RWPE1 (cell line): ENCODE results near the gene PEX26.
"Not testable (repeated sequence)": the region's sequence is repeated elsewhere in the genome, so short reads cannot be mapped to it uniquely, and the experiment has no call there.

Experiments used
- CTCF ChIA-PET: fragments of 350-600 bp; sonication (Branson Sonifier 250); formaldehyde crosslinking; extraction: SDS; loops from one replicate; lab custom pipeline; 2021; lab: Yijun Ruan, JAX
- POLR2A ChIA-PET: fragments of 400-600 bp; formaldehyde crosslinking; extraction: SDS; loops from one replicate; lab custom pipeline; 2020; ENCODE audit warnings: antibody characterized with exemption; ENCODE audit not compliant: low non-redundant PET; lab: Yijun Ruan, JAX
- DNase-seq: peaks from one replicate; pipeline ENCODE4 v3.0.0; 2012; ENCODE audit warnings: low spot score
- H3K27ac ChIP-seq: fragments of 450-650 bp; 2 replicates; pipeline ENCODE4 v1.5.1; 2017
- TF ChIP-seq, protein P1 (sequence below): fragments of 450-650 bp; conservative IDR thresholded peaks from 2 replicates; pipeline ENCODE4 v1.5.1; 2017; ENCODE audit warnings: low read depth, mild to moderate bottlenecking

PEX26 gene

DNA sequence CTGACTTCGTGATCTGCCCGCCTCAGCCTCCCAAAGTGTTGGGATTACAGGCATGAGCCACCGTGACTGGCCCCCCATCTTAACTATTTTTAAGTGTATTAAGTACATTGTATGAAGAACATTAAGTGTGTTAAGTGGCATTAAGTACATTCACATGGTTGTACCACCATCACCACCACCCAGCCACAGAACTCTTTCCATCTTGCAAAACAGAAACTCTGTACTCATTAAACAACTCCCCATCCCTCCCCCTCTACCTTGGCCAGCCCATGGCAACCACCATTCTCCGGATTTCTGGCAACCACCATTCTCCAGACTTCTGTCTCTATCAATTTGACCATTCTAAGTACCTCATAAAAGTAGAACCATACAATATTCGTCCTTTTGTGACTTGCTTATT lies 17.8 kb upstream of the PEX26 start:
- no peak for DNase-seq
- TF ChIP-seq, protein P1, sequence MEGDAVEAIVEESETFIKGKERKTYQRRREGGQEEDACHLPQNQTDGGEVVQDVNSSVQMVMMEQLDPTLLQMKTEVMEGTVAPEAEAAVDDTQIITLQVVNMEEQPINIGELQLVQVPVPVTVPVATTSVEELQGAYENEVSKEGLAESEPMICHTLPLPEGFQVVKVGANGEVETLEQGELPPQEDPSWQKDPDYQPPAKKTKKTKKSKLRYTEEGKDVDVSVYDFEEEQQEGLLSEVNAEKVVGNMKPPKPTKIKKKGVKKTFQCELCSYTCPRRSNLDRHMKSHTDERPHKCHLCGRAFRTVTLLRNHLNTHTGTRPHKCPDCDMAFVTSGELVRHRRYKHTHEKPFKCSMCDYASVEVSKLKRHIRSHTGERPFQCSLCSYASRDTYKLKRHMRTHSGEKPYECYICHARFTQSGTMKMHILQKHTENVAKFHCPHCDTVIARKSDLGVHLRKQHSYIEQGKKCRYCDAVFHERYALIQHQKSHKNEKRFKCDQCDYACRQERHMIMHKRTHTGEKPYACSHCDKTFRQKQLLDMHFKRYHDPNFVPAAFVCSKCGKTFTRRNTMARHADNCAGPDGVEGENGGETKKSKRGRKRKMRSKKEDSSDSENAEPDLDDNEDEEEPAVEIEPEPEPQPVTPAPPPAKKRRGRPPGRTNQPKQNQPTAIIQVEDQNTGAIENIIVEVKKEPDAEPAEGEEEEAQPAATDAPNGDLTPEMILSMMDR = no peak
- POLR2A ChIA-PET = no interaction called here
- H3K27ac ChIP-seq = no peak overlapping the region
- CTCF ChIA-PET = no interaction called here

DNA sequence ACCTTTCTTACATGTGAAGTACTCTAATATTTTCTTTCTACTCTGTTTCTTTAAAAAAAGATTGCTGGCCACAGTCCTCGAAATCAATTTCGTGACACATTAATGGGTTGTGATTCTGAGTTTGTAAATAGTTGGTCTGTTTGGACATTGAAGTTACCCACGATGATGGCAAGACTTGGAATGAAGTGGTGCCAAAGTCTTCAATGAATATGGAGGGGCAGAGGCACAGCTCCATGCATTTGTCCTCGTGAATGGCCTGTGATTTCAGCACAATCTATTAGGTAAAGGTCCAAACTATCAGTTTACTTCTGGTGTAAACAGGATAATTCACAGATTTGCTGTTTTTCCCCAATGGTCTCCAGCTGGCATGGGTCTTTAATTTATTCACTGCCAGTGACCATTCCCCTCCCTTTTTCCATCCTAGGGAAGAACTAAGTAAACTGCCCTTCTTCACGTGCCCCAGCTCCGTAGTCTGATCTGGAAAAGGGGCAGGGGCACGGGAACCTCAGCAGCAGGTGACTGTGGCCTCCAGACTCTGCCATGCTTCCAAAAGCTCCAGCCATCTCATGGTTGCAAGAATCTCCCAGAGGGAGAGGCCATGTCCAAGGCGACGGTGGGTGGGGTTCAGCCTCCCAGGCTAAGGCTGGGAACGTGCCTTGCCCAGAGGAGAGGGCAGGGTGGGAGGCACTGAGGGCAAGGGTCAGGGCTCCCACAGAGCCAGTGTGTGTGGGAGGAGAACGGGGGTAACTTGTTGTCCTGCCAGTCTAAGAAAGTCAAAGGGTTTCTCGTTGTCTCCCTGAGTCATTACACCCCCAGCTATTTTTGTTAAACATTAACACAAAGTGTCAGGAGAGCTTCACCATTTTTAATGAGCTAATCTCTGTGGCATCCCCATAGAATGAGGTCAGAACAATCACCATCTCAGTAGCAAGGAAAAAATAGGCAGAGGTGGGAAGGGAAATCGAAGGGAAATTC lies 16.9 kb upstream of the PEX26 start:
- ChIA-PET CTCF (interaction anchor here (0.6 kb wide), 1 partner anchor 23 kb away, joined by 4 read pairs; no protein-coding TSS in a partner anchor), POLR2A (no interaction called here)
- H3K27ac ChIP-seq = peak overlapping the region; percentile 56
- TF ChIP-seq, protein P1 = no peak
- DNase-seq = peak; percentile 36

DNA sequence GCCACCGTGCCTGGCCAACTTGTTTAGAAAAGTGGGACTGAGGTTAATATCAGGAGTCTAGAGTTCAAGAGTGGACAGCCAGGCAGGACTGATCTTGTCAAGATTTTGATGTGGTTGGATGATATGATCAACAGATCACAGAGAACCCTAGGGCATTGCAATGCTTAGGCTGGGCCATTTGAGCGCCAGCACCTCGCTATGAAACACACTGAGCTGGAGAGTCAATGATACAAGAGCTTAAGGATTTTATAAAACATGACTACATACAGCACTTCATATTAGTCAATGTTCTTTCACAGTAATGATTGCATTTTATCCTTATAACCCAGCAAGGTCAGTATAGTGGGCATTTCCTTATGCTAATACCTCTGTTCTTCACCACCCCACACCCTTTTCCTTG lies 15.4 kb upstream of the PEX26 start:
- DNase-seq = no peak
- CTCF ChIA-PET = no interaction called here
- TF ChIP-seq, protein P1 = no peak
- POLR2A ChIA-PET = no interaction called here
- no peak overlapping the region for H3K27ac ChIP-seq

DNA sequence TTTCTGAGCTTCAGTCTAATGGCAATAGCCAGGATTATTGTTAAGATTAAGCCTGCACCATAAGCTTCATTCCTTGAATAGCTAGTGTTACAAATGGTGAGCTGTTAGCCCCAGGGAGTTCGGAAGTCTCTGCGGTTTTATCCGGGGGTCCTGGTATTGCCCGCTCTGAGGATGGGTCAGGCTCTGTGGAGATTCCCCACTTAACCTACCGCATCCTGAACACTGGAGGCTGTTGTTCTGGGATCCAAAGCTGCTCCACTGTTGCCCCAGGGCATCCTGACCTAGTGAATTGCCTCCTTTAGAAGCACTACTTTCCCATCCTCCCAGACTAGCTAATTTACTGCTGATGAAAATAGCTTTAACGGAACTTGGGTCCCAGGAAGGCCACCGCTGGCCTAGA lies 14.5 kb upstream of the PEX26 start:
- ChIA-PET CTCF (no interaction called here), POLR2A (no interaction called here)
- TF ChIP-seq, protein P1 = no peak
- H3K27ac ChIP-seq = no peak overlapping the region
- no peak for DNase-seq

DNA sequence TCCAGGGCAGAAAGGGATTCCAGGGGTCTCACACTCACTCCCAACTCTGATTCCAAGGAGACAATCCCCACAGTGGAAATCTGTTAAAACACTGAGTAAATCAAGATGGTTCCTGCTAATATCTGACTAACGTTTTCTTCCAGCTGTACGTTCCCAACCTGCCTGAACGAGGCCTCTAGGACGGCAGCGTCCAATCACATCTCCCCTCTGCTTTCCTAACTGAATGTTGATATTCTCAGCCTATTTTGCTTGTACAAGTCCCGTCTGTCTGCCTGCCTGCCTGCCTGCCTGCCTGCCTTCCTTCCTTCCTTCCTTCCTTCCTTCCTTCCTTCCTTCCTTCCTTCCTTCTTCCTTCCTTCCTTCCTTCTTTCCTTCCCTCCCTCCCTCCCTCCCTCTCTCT lies 14.1 kb upstream of the PEX26 start:
- DNase-seq, H3K27ac ChIP-seq, CTCF ChIA-PET, POLR2A ChIA-PET: not testable (repeated sequence)

DNA sequence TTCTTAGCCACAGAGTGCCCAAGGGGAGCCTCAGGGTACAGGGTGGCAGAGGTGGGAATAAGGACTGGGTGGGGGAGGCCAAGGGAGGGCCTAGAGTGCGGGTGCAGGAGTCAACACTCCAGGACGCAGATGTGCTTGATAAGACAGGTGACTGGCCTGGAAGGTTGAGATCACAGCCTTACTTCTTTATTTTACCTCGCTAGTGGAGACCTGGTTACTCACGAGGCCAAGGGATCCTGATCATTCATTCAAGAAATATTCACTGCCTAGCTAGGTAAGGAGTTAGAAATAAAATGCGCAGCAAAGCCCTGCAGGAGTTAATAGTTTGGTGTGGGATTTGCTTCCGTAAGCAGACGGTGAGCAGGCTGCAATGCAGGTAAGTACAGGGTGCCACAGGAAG lies 13.2 kb upstream of the PEX26 start:
- POLR2A ChIA-PET = no interaction called here
- TF ChIP-seq, protein P1 = no peak
- DNase-seq = no peak
- H3K27ac ChIP-seq = no peak overlapping the region
- CTCF ChIA-PET = no interaction called here

DNA sequence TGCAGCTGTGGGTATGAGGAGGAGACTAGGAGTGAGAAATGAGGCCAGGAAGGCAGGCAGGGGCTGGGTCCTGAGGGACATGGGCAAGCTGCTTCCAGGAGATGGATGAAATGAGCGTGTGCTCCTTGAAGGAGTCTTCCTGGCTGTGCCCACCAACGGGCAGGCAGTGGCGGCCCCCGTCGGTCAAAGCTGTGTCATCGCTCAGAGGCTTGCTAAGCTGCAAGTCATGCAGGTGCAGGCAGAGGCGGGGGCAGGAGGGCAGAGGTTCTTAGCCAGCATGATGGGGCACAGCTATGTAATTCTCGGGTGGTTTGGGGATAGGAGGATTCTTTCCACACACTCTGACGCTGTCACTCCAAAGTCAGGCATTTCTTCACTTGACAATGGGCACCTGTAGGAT lies 12.5 kb upstream of the PEX26 start:
- H3K27ac ChIP-seq = no peak overlapping the region
- ChIA-PET CTCF (no interaction called here), POLR2A (interaction anchor here (0.6 kb wide), 1 partner anchor 85 kb away, joined by 4 read pairs; the partner anchor contains the start of gene USP18)
- no peak for DNase-seq
- TF ChIP-seq, protein P1 = no peak
